Measurements from ENCODE around the gene SNX24. TPM values are rescaled to one million over a fixed set of nuclear protein-coding genes. Genes with fewer than 3 reads are reported as not detected.

SNX24 gene
- polyA plus RNA-seq, 3 donors, result 3.5 to 10.6 (median 8.0) TPM

DNA sequence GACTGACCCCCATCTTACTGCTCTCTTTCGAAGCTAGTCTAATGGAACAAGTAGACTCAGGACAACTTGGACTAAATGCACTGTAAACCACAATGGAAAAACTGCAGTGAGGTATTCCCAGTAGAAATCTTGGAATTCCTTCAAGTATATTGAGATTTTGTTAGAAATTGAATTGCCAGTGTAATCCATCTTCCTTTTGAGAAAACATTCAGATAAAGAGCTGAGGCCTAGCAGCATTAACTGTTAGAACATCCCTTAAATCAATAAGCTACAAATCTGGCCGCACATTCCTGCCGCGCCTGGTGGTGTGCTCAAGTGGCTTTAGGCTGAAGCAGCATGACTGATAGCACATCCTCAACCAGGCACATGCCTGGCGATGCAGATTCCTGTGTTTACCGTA, 161.8 kb downstream of the SNX24 start:
- H3K27ac Mint-ChIP-seq, result no peak overlapping the region
- H4K20me1 ChIP-seq (ENCODE audit: insufficient read depth, low read length), result no peaks in the 10 kb centered on the region
- peaks cover 0 to 10% (median 6%) of the 10 kb centered on the region in 7 donors for H3K9me3 Mint-ChIP-seq
- no peaks in the 10 kb centered on the region for H3K4me1 ChIP-seq (ENCODE audit: control insufficient read depth in 1 of 2, insufficient read depth in 2 of 2, low read length in 2 of 2)
- no peaks in the 10 kb centered on the region for H3K79me2 ChIP-seq (ENCODE audit: insufficient read depth, low read length)
- no peaks in the 10 kb centered on the region for H3K4me1 Mint-ChIP-seq
- peaks cover 11 to 19% of the 10 kb centered on the region in 2 donors for H3K36me3 Mint-ChIP-seq
- no peak overlapping the region for H3K9ac ChIP-seq (ENCODE audit: insufficient read depth, low read length, poor library complexity, severe bottlenecking)
- no peak overlapping the region for H3K4me3 ChIP-seq (replicated peaks in 1 of 3; ENCODE audit: low read depth in 2 of 3, low read length in 3 of 3)
- H3K27me3 Mint-ChIP-seq (ENCODE audit: low read depth in 3 of 3), result peaks cover 0 to 1% (median 0%) of the 10 kb centered on the region in 3 donors
- intact Hi-C loops (cut with micrococcal nuclease), result no loop called here
- TF ChIP-seq, protein P1, sequence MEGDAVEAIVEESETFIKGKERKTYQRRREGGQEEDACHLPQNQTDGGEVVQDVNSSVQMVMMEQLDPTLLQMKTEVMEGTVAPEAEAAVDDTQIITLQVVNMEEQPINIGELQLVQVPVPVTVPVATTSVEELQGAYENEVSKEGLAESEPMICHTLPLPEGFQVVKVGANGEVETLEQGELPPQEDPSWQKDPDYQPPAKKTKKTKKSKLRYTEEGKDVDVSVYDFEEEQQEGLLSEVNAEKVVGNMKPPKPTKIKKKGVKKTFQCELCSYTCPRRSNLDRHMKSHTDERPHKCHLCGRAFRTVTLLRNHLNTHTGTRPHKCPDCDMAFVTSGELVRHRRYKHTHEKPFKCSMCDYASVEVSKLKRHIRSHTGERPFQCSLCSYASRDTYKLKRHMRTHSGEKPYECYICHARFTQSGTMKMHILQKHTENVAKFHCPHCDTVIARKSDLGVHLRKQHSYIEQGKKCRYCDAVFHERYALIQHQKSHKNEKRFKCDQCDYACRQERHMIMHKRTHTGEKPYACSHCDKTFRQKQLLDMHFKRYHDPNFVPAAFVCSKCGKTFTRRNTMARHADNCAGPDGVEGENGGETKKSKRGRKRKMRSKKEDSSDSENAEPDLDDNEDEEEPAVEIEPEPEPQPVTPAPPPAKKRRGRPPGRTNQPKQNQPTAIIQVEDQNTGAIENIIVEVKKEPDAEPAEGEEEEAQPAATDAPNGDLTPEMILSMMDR (IDR thresholded peaks at IDR 0.05), result no peak
- H3K9me3 ChIP-seq (replicated peaks in 1 of 2; ENCODE audit: control insufficient read depth in 1 of 2, insufficient read depth in 1 of 2, low read length in 2 of 2), result no peaks in the 10 kb centered on the region
- H3K36me3 ChIP-seq (replicated peaks in 1 of 2; ENCODE audit: control insufficient read depth in 1 of 2, insufficient read depth in 2 of 2, low read length in 2 of 2), result no peaks in the 10 kb centered on the region
- no peak overlapping the region for H3K27ac ChIP-seq (ENCODE audit: low read depth in 1 of 2, low read length in 2 of 2)
- H3K27me3 ChIP-seq (ENCODE audit: control insufficient read depth in 2 of 2, insufficient read depth in 2 of 2, low read length in 2 of 2), result no peaks in the 10 kb centered on the region
- WGBS (ENCODE audit: insufficient coverage), result 100% methylated on average over 3 of the region's 6 CpGs
- DNase-seq, result no peak
- no peak overlapping the region for H2AFZ ChIP-seq (ENCODE audit: insufficient read depth, low read depth, low read length, poor library complexity, severe bottlenecking)
- no peak overlapping the region for H3K4me3 Mint-ChIP-seq
- no peak overlapping the region for H3K4me2 ChIP-seq (replicated peaks; ENCODE audit: extremely low read depth, low read length, poor library complexity, severe bottlenecking)

DNA sequence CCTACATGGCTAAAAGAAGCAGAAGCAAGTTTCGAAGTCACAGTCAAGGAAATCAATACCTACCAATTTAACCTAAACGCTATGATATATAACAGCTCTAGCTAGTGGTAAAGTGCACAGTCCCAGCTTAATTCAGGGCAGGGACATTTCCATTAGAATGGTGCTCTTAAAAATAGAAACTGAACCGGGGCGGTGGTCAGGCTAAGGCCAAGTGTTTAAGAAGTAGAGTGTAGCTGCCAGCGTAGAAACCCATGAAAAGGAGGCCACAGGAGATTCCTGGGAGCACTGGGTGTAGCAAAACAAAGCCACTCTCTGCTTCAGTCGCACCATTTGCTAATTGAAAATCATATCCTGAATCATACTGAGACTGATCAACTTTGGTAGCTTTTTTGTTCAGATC, 162.3 kb downstream of the SNX24 start:
- H3K9me3 Mint-ChIP-seq, result peaks cover 0 to 10% (median 6%) of the 10 kb centered on the region in 7 donors
- H3K27me3 Mint-ChIP-seq (ENCODE audit: low read depth in 3 of 3), result peaks cover 0 to 1% (median 0%) of the 10 kb centered on the region in 3 donors
- intact Hi-C loops (cut with micrococcal nuclease), result no loop called here
- H3K4me3 Mint-ChIP-seq, result no peak overlapping the region
- 92% methylated on average over 4 of the region's 6 CpGs for WGBS (ENCODE audit: insufficient coverage)
- H3K36me3 Mint-ChIP-seq, result peaks cover 11 to 19% of the 10 kb centered on the region in 2 donors
- H3K4me3 ChIP-seq (replicated peaks in 1 of 3; ENCODE audit: low read depth in 2 of 3, low read length in 3 of 3), result no peak overlapping the region
- H3K9me3 ChIP-seq (replicated peaks in 1 of 2; ENCODE audit: control insufficient read depth in 1 of 2, insufficient read depth in 1 of 2, low read length in 2 of 2), result no peaks in the 10 kb centered on the region
- H3K27ac Mint-ChIP-seq, result no peak overlapping the region
- no peaks in the 10 kb centered on the region for H4K20me1 ChIP-seq (ENCODE audit: insufficient read depth, low read length)
- no peaks in the 10 kb centered on the region for H3K79me2 ChIP-seq (ENCODE audit: insufficient read depth, low read length)
- no peak overlapping the region for H2AFZ ChIP-seq (ENCODE audit: insufficient read depth, low read depth, low read length, poor library complexity, severe bottlenecking)
- H3K27ac ChIP-seq (ENCODE audit: low read depth in 1 of 2, low read length in 2 of 2), result no peak overlapping the region
- H3K36me3 ChIP-seq (replicated peaks in 1 of 2; ENCODE audit: control insufficient read depth in 1 of 2, insufficient read depth in 2 of 2, low read length in 2 of 2), result no peaks in the 10 kb centered on the region
- H3K27me3 ChIP-seq (ENCODE audit: control insufficient read depth in 2 of 2, insufficient read depth in 2 of 2, low read length in 2 of 2), result no peaks in the 10 kb centered on the region
- no peaks in the 10 kb centered on the region for H3K4me1 Mint-ChIP-seq
- no peaks in the 10 kb centered on the region for H3K4me1 ChIP-seq (ENCODE audit: control insufficient read depth in 1 of 2, insufficient read depth in 2 of 2, low read length in 2 of 2)
- no peak for DNase-seq
- no peak overlapping the region for H3K9ac ChIP-seq (ENCODE audit: insufficient read depth, low read length, poor library complexity, severe bottlenecking)
- TF ChIP-seq, protein P1 (IDR thresholded peaks at IDR 0.05), result no peak
- no peak overlapping the region for H3K4me2 ChIP-seq (replicated peaks; ENCODE audit: extremely low read depth, low read length, poor library complexity, severe bottlenecking)

Measured in CD14-positive monocyte (primary cell).